22Rv1 (cell line): ENCODE measurements around the gene SYNRG.

Experiments used
- ZFX ChIP-seq: fragments of 450-650 bp; IDR thresholded peaks from 2 replicates; pipeline ENCODE4 v1.6.1; 2017; ENCODE audit warnings: antibody characterized with exemption, borderline replicate concordance
- TF ChIP-seq, protein P1 (sequence below): fragments of 450-650 bp; IDR thresholded peaks from 2 replicates; pipeline ENCODE4 v1.5.1; 2017; ENCODE audit warnings: mild to moderate bottlenecking

DNA sequence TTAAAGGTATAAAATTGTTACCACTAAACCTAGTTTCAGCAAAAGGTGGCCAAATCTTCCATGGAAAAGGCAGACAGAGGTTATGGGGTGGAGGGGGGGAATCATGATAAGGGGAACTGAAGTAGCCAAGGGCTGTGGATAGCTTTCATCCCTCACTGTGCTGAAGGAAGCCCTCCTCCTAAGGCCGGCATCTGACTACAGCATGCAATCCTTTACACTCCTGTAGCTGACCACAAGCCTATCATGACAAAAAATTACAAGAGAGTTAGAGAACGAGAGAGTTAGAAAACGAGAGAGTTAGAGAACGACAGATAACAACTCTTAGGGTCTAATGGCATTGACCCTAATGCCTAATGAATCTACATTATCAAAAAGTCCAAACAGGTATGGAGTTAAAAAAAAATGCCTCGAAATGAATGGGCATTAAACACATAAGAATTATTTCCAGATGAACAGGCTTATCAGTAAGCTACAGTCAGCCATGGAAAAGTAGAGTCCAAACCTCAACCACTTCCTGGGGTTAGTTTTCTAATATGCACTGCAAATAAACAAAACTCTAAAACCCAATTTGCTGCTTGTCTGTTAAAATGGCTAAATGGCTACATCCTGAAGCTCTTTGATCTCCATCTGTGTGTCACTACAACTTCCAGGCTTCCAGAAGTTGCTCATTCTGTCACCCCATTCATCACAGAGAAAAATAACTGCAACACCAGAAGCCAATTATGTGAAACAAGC, 89.8 kb downstream of the SYNRG start:
- TF ChIP-seq, protein P1, sequence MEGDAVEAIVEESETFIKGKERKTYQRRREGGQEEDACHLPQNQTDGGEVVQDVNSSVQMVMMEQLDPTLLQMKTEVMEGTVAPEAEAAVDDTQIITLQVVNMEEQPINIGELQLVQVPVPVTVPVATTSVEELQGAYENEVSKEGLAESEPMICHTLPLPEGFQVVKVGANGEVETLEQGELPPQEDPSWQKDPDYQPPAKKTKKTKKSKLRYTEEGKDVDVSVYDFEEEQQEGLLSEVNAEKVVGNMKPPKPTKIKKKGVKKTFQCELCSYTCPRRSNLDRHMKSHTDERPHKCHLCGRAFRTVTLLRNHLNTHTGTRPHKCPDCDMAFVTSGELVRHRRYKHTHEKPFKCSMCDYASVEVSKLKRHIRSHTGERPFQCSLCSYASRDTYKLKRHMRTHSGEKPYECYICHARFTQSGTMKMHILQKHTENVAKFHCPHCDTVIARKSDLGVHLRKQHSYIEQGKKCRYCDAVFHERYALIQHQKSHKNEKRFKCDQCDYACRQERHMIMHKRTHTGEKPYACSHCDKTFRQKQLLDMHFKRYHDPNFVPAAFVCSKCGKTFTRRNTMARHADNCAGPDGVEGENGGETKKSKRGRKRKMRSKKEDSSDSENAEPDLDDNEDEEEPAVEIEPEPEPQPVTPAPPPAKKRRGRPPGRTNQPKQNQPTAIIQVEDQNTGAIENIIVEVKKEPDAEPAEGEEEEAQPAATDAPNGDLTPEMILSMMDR = no peak
- TF ChIP-seq ZFX = no peak
